Sciatic nerve (tissue), 2 donors: ENCODE data around the gene POTEI. TPM values are rescaled to one million over a fixed set of nuclear protein-coding genes. Genes with fewer than 3 reads are reported as not detected.
"Not testable (repeated sequence)": the region's sequence is repeated elsewhere in the genome, so short reads cannot be mapped to it uniquely, and the experiment has no call there.

ENCODE experiments used
- ATAC-seq: fragments of 200-7000 bp; cut with Tn5 transposase; one replicate; pipeline ENCODE4 v1.9.1; 2020; ENCODE audit warnings: mild to moderate bottlenecking, moderate library complexity
- DNase-seq: peaks from one replicate; pipeline ENCODE4 v3.0.0-alpha.2; 2020; ENCODE audit warnings: low spot score
- intact Hi-C: fragments of 100-400 bp; cut with DNase I; formaldehyde crosslinking; loops from one replicate; pipeline ENCODE4 v1.14.2; 2022
- total RNA-seq: library from RNA; stranded (reverse); fragmentation: NEBNext Ultra II Directional; extraction: Animal tissue kit (Norgen Biotek cat#: 25700); gene quantifications from one replicate; pipeline ENCODE4 v1.2.1, GENCODE V29; 2021
- donor health status: DM: no; HTN: no; CAD: no.
- donor health status: DM: no; HTN: no; CAD: no.

The POTEI gene
- total RNA-seq, 1 donor from 2014 or later: 0.27 TPM

DNA sequence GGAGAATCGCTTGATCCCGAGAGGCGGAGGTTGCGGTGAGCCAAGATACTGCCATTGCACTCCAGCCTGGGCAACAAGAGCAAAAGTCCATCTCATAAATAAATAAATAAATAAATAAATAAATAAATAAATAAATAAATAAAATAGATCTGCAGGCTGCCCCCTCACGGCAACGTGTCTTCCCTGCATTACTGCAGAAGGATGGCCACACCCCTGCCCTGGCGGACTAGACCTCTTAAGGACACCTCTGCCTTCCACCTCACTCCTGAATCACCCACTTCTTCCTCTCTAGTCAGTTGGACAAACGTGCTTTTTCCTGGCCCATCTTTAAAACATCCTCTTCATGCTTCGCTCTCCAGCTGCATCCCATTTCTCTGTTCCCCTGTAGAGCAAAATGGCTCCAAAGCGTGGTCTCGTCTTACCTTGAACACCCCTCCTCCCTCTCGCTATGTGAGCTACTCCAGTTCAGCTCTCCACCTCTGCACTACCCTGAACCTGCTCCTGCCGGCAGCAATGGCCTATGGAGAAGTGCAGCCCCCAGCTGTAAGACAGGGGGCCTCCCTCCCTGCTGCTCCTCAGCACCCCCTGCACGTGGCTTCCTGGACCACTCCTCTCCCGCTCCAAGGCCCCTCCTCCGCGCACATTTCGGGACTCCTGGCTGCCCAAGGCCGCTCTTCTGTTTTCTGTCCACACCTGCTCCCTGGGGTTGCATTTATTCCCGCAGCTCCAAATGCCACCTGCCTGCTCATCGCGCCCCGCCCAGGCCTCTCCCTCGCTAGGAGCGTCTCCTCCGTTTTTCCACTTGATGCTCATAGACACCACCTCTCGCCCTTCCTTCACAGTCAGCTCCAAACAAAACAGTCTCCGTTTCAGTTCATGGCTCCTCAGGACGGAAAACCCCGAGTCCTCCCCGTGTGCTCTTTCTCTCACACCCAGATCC lies 1.9 kb upstream of the POTEI start:
- ATAC-seq, intact Hi-C loops, DNase-seq: not testable (repeated sequence)

DNA sequence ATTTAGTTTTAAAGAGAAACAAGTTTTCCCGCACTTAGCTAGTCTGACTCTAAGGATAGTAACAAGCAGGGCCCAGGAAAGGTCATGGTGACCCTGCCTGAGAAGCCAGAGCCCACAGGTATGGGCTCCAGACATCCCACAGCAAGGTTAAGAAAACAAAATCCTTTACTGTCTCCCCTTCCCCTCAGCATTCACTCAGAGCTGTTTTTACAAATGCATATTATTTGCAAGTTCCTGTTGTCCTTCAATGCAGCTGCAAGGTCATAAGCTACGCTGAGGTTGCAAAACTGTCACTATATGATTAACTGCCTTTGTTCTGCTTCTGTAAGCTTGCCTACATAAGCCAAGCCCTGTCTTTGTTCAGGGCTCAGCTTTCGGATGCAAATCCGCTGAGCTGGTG lies 18.1 kb downstream of the POTEI start:
- intact Hi-C loops, ATAC-seq, DNase-seq: not testable (repeated sequence)

DNA sequence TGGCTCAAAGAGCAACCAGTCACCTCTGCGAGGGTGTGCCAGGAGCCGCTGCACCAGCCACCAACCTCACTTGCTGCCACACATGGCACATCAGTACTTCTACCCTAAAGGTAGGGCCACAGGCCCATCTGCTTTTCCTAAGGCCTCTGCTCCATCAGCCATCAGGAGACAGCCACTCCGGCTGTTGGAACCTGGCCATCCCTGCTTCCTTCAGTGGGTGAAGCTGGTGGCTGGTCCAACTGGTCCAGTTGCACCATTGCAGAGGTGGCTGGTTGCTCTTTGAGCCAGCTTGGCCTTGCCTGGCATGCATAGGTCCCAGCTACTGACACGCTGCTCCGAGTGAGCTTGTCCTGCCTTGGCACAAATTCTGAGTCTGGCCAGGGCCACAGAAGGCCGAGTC lies 53.7 kb downstream of the POTEI start:
- DNase-seq, intact Hi-C loops: not testable (repeated sequence)

DNA sequence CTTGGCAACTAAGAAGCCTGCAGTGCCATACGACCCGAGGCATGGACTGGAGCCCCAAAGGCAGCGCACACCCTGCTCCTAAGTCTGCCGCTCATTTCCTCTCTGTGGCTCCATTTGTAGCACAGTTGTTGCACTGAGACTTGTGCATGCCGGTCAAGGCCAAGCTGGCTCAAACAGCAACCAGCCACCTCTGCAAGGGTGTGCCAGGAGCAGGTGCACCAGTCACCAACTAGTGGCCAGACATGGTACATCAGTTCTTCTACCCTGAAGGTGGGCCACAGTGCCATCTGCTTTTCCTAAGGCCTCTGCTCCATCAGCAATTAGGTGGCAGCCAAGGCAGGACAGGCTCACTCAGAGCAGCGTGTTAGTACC lies 54.4 kb downstream of the POTEI start:
- DNase-seq, ATAC-seq, intact Hi-C loops: not testable (repeated sequence)

More for the DNA sequence above, 53.7 kb downstream of the POTEI start:
- ATAC-seq: not testable (repeated sequence)

DNA sequence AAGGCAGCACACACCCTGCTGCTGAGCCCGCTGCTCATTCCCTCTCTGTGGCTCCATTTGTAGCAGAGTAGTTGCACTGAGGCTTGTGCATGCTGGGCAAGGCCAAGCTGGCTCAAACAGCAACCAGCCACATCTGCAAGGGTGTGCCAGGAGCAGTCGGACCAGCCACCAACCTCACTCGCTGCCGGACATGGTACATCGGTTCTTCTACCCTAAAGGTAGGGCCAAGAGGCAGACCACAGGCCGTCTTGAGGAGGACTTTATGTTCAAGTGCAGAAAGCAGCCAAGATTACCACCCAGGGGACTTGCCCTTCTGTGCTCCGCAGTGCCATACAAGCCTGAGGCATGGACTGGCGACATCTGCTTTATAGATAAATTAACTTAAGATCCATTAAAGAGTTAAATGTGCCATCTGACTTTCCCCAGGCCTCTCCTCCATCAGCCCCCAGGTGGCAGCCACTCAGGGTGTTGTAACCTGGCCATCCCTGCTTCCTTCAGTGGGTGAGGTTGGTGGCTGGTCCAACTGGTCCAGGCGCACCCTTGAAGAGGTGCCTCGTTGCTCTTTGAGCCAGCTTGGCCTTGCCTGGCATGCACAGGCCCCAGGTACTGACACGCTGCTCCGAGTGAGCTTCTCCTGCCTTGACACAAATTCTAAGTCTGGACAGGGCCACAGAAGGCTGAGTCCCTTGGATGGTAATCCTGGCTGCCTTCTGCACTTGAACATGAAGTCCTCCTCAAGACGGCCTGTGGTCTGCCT lies 55.0 kb downstream of the POTEI start:
- DNase-seq, intact Hi-C loops, ATAC-seq: not testable (repeated sequence)

DNA sequence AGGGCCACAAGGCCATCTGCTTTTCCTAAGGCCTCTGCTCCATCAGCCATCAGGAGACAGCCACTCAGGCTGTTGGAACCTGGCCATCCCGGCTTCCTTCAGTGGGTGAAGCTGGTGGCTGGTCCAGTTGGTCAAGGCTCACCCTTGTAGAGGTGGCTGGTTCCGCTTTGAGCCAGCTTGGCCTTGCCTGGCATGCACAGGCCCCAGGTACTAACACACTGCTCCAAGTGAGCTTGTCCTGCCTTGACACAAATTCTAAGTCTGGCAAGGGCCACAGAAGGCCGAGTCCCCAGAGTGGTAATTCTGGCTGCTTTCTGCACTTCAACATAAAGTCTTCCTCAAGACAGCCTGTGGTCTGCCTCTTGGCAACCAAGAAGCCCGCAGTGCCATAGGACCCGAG lies 56.2 kb downstream of the POTEI start:
- intact Hi-C loops, ATAC-seq, DNase-seq: not testable (repeated sequence)

DNA sequence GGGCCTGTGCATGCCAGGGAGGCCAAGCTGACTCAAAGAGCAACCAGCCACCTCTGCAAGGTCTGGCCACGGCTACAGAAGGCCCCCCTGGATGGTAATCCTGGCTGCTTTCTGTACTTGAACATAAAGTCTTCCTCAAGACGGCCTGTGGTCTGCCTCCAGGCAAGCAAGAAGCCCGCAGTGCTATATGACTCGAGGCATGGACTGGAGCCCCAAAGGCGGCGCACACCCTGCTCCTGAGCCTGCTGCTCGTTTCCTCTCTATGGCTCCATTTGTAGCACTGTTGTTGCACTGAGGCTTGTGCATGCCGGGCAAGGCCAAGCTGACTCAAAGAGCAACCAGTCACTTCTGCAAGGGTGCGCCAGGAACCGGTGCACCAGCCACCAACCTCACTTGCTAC lies 57.3 kb downstream of the POTEI start:
- DNase-seq, intact Hi-C loops, ATAC-seq: not testable (repeated sequence)

DNA sequence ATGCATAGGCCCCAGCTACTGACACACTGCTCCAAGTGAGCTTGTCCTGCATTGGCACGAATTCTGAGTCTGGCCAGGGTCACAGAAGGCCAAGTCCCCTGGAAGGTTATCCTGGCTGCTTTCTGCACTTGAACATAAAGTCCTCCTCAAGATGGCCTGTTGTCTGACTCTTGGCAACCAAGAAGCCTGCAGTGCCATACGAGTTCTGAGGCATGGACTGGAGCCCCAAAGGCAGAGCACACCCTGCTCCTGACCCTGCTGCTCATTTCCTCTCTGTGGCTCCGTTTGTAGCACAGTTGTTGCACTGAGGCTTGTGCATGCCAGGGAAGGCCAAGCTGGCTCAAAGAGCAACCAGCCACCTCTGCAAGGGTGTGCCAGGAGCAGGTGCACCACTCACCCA lies 57.9 kb downstream of the POTEI start:
- intact Hi-C loops, DNase-seq, ATAC-seq: not testable (repeated sequence)

DNA sequence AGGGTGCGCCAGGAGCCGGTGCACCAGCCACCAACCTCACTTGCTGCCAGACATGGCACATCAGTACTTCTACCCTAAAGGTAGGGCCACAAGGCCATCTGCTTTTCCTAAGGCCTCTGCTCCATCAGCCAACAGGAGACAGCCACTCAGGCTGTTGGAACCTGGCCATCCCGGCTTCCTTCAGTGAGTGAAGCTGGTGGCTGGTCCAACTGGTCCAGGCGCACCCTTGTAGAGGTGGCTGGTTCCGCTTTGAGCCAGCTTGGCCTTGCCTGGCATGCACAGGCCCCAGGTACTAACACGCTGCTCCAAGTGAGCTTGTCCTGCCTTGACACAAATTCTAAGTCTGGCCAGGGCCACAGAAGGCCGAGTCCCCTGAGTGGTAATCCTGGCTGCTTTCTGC lies 58.8 kb downstream of the POTEI start:
- ATAC-seq, intact Hi-C loops, DNase-seq: not testable (repeated sequence)

DNA sequence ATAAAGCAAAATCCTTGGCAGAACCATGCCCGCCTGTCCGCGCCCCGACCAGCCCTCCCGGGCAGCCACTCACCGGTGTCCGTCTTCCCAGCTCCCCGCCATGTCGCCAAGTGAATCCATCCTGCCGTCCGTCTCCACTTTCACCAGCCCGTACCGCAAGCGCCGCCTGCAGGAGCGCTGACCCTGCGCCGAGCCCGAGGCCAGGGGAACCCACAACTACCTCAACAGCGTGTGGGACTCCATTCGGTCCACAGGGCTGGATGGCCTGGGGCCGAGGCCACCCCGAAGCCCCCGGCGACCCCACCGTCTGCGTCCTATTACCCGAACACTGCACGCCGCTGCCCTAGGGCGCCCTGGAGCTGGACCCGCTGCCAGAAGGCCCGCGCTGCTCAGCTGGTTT lies 81.5 kb downstream of the POTEI start:
- intact Hi-C loops: not testable (repeated sequence)
- DNase-seq: peak; percentile 79
- ATAC-seq: peak; percentile 89

DNA sequence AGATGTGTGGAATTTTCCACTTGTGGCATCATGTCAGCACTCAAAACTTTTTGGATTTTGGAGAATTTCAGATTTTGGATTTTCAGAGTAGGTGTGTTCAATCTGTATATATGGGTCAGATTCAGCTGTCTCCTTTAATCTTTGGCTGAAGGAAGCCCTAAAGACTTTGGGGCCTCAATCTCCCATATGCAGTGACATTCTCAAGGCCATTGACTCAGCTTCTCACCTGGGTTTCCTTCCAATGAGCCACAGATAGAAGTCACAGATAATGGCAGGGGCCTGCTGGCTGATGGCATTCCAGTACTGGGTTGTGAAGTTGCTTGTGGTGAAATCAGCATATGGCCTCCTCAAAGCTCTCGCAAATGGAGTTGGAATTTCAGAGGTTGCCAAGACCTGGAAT lies 90.3 kb downstream of the POTEI start:
- intact Hi-C loops, DNase-seq, ATAC-seq: not testable (repeated sequence)

DNA sequence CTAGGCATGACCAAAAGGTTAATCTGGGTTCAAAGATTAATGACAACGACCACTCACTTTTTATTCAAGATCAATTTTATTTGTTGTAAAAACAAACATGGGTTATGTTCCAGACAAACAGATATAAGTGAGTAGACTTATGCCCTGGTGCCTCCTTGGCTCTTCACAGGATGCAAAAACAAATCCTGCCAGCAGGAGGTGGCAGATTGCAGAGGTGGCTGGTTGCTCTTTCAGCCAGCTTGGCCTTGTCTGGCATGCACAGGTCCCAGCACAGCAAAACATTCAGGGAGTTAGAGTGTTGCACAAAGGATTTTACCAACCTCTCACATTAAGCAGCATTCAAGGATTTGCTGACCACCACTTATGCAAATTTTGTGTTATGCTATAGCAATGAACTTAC lies 92.4 kb downstream of the POTEI start:
- DNase-seq, intact Hi-C loops, ATAC-seq: not testable (repeated sequence)

Other genes with a start within 250 kb of the POTEI start
- 43.0 TPM for gene IMP4, start 166.4 kb downstream of the POTEI start, total RNA-seq
- 44.7 TPM for gene PTPN18, start 153.3 kb downstream of the POTEI start, total RNA-seq
- gene CFC1B, start 11.9 kb upstream of the POTEI start, total RNA-seq: not detected
- gene CFC1, start 90.2 kb upstream of the POTEI start, total RNA-seq: not detected
- gene POTEJ, start 102.1 kb upstream of the POTEI start, total RNA-seq: not detected
- gene GPR148, start 219.7 kb upstream of the POTEI start, total RNA-seq: not detected
- not detected for gene AMER3, start 246.2 kb upstream of the POTEI start, total RNA-seq